Loucy (cell line): ENCODE measurements around the gene IGF2R.

ENCODE experiments used
- H2AFZ ChIP-seq: fragments of 200-600 bp; sonication (generic); 2 replicates; pipeline ENCODE4 v1.6.0; 2016; ENCODE audit warnings: antibody characterized with exemption, mild to moderate bottlenecking, low read length, moderate library complexity
- H3F3A ChIP-seq: fragments of 200-600 bp; 2 replicates; pipeline ENCODE4 v1.6.0; 2016; ENCODE audit warnings: antibody characterized with exemption, low read depth, mild to moderate bottlenecking
- H3K27me3 ChIP-seq: fragments of 200-600 bp; sonication (generic); 2 replicates; pipeline ENCODE4 v1.6.1; 2014; ENCODE audit warnings: low read length, mild to moderate bottlenecking; ENCODE audit not compliant: insufficient read depth, poor library complexity, severe bottlenecking
- H3K36me3 ChIP-seq: fragments of 200-600 bp; sonication (generic); 2 replicates; pipeline ENCODE4 v1.6.1; 2016; ENCODE audit warnings: low read length; ENCODE audit not compliant: insufficient read depth
- H3K4me1 ChIP-seq: fragments of 200-600 bp; sonication (generic); 2 replicates; pipeline ENCODE4 v1.5.1; 2014; ENCODE audit warnings: low read length, mild to moderate bottlenecking; ENCODE audit not compliant: insufficient read depth, poor library complexity, severe bottlenecking
- H3K4me2 ChIP-seq: fragments of 200-600 bp; sonication (generic); 2 replicates; pipeline ENCODE4 v1.6.0; 2014; ENCODE audit warnings: antibody characterized with exemption, low read length, low read depth, mild to moderate bottlenecking; ENCODE audit not compliant: poor library complexity, severe bottlenecking
- H3K4me3 ChIP-seq: fragments of 200-600 bp; sonication (generic); 2 replicates; pipeline ENCODE4 v1.5.1; 2014; ENCODE audit warnings: low read length, mild to moderate bottlenecking, mixed read lengths; ENCODE audit not compliant: poor library complexity, severe bottlenecking
- H3K79me2 ChIP-seq: fragments of 200-600 bp; sonication (generic); 2 replicates; pipeline ENCODE4 v1.6.1; 2014; ENCODE audit warnings: low read length; ENCODE audit not compliant: insufficient read depth
- H3K9ac ChIP-seq: fragments of 200-600 bp; sonication (generic); 2 replicates; pipeline ENCODE4 v1.6.0; 2014; ENCODE audit warnings: mild to moderate bottlenecking, low read depth, low read length, moderate library complexity; ENCODE audit not compliant: poor library complexity, severe bottlenecking
- H3K9me2 ChIP-seq: fragments of 200-600 bp; sonication (generic); replicated peaks from 2 replicates; pipeline ENCODE4 v1.6.1; 2016; ENCODE audit warnings: low read depth, low read length, mixed read lengths
- H3K9me3 ChIP-seq: fragments of 200-600 bp; sonication (generic); 2 replicates; pipeline ENCODE4 v1.6.1; 2014; ENCODE audit warnings: mild to moderate bottlenecking, antibody characterized with exemption, low read length, low read depth; ENCODE audit not compliant: insufficient read depth
- H4K20me1 ChIP-seq: fragments of 200-600 bp; sonication (generic); 2 replicates; pipeline ENCODE4 v1.6.0; 2014; ENCODE audit warnings: antibody characterized with exemption, low read length, mild to moderate bottlenecking; ENCODE audit not compliant: insufficient read depth, poor library complexity, severe bottlenecking
- EZH2phosphoT487 ChIP-seq: fragments of 200-600 bp; IDR thresholded peaks from 2 replicates; pipeline ENCODE4 v1.6.1; 2018; ENCODE audit warnings: antibody characterized with exemption, mild to moderate bottlenecking, moderate library complexity, borderline replicate concordance
- TF ChIP-seq, protein P1 (sequence below): fragments of 200-600 bp; sonication (generic); conservative IDR thresholded peaks from 2 replicates; pipeline ENCODE4 v1.5.1; 2014; ENCODE audit warnings: mild to moderate bottlenecking, antibody characterized with exemption, low read length

The IGF2R gene

DNA sequence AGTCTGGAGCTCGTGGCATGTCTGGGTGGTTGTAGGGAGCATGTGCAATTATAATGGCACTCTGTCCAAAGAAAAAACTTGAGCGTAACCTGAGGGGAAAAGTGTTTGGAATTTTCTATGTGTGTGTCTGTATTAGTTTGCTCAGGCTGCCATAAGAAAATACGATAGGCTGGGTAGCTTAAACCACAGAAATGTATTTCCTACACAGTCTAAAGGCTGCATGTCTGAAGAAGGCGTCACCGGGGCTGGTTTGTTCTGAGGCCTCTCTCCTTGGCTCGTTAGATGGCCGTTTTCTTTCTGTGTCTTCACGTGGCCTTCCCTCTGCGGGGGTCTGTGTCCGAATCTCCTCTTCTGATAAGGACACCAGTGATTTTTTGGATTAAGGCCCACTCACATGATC lies 59.0 kb downstream of the IGF2R start:
- Histone ChIP-seq H3K4me2 (no peak overlapping the region), H3K9ac (no peak overlapping the region), H3K36me3 (peaks cover 46% of the 10 kb centered on the region; the same call in 1 of the 2 replicates), H3K9me2 (no peaks in the 10 kb centered on the region), H3F3A (no peaks in the 10 kb centered on the region), H4K20me1 (no peaks in the 10 kb centered on the region), H3K4me3 (no peak overlapping the region), H2AFZ (no peak overlapping the region), H3K27me3 (no peaks in the 10 kb centered on the region), H3K9me3 (no peaks in the 10 kb centered on the region), H3K79me2 (no peaks in the 10 kb centered on the region), H3K4me1 (no peaks in the 10 kb centered on the region)
- TF ChIP-seq, protein P1, sequence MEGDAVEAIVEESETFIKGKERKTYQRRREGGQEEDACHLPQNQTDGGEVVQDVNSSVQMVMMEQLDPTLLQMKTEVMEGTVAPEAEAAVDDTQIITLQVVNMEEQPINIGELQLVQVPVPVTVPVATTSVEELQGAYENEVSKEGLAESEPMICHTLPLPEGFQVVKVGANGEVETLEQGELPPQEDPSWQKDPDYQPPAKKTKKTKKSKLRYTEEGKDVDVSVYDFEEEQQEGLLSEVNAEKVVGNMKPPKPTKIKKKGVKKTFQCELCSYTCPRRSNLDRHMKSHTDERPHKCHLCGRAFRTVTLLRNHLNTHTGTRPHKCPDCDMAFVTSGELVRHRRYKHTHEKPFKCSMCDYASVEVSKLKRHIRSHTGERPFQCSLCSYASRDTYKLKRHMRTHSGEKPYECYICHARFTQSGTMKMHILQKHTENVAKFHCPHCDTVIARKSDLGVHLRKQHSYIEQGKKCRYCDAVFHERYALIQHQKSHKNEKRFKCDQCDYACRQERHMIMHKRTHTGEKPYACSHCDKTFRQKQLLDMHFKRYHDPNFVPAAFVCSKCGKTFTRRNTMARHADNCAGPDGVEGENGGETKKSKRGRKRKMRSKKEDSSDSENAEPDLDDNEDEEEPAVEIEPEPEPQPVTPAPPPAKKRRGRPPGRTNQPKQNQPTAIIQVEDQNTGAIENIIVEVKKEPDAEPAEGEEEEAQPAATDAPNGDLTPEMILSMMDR = no peak
- no peak for TF ChIP-seq EZH2phosphoT487

DNA sequence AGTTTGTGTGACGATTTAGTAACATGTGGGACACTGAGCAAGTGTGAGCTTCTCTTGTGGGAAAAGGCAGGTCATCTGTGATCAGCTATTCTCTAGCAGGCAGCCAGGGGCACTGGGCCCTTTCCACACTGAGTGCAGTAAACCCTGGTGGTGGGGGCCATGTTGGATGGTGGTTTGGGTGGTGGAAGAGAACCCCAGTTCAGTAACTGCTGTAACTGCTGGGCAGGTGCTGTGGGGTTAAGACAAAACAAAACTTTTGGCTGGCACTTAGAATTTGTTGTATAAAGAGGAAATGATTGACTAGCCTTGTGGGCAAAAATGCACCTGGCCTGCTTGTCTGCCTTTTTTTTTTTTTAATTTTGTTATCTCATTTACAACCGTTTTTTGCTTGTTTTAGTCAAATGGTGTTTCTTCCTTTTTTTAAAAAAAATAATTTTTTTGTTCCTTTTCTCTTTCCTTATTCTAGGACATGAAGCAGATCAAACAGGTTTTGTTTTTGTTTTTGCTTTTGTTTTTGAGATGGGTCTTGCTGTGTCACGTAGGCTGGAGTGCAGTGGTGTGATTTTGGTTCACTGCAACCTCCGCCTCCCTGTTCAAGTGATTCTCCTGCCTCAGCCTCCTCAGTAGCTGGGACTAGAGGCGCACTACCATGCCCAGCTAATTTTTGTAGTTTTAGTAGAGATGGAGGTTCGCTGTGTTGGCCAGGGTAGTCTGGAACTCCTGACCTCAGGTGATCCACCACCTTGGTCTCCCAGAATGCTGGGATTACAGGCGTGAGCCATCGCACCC lies 59.8 kb downstream of the IGF2R start:
- Histone ChIP-seq H4K20me1 (no peaks in the 10 kb centered on the region), H2AFZ (no peak overlapping the region), H3F3A (no peaks in the 10 kb centered on the region), H3K9ac (no peak overlapping the region), H3K4me3 (no peak overlapping the region), H3K4me2 (no peak overlapping the region), H3K79me2 (no peaks in the 10 kb centered on the region), H3K9me2 (no peaks in the 10 kb centered on the region), H3K9me3 (no peaks in the 10 kb centered on the region), H3K27me3 (no peaks in the 10 kb centered on the region), H3K36me3 (peaks cover 53% of the 10 kb centered on the region; the same call in 1 of the 2 replicates), H3K4me1 (no peaks in the 10 kb centered on the region)
- TF ChIP-seq, protein P1 = no peak
- TF ChIP-seq EZH2phosphoT487 = no peak

DNA sequence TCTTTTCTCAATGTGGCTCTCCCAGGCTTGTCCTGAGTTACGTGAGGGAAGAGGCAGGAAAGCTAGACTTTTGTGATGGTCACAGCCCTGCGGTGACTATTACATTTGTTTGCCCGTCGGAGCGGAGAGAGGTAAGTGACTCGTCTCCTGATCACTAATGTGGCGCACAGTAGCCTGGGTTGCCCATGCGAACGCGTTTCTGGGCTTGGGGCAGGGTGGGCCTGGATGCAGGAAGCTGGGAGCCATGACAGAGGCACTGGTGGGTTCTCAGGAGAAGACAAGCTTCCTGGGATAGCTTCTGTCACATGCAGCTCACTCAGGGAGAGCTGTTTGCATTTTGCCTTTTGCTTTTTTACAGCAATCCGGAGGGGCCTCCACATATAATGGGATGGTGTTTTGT lies 60.6 kb downstream of the IGF2R start:
- Histone ChIP-seq H3K4me1 (no peaks in the 10 kb centered on the region), H3F3A (no peaks in the 10 kb centered on the region), H3K36me3 (peaks cover 60% of the 10 kb centered on the region; the same call in 1 of the 2 replicates), H3K9ac (no peak overlapping the region), H4K20me1 (no peaks in the 10 kb centered on the region), H3K27me3 (no peaks in the 10 kb centered on the region), H2AFZ (no peak overlapping the region), H3K4me2 (no peak overlapping the region), H3K9me3 (no peaks in the 10 kb centered on the region), H3K9me2 (no peaks in the 10 kb centered on the region), H3K4me3 (no peak overlapping the region), H3K79me2 (no peaks in the 10 kb centered on the region)
- no peak for TF ChIP-seq EZH2phosphoT487
- TF ChIP-seq, protein P1 = no peak
